Chondrocyte (in vitro differentiated cells): ENCODE data around the gene EVI5. TPM values are rescaled to one million over a fixed set of nuclear protein-coding genes. Genes with fewer than 3 reads are reported as not detected.

Experiments
- DNase-seq: peaks from one replicate; pipeline ENCODE4 v3.0.0; 2021; ENCODE audit warnings: mixed read lengths, low spot score
- H3K27ac Mint-ChIP-seq: one replicate; pipeline ENCODE4 v1.8.0; 2021; ENCODE audit warnings: mild to moderate bottlenecking, moderate library complexity, mixed read lengths; ENCODE audit not compliant: unreplicated experiment
- H3K27me3 Mint-ChIP-seq: 2 replicates; pipeline ENCODE4 v1.8.0; 2021; ENCODE audit warnings: low read depth, mixed read lengths
- H3K36me3 Mint-ChIP-seq: 2 replicates; pipeline ENCODE4 v1.8.0; 2021; ENCODE audit warnings: low read depth, mixed read lengths
- H3K4me1 Mint-ChIP-seq: 2 replicates; pipeline ENCODE4 v1.8.0; 2021; ENCODE audit warnings: low read depth, mild to moderate bottlenecking, mixed read lengths
- H3K4me3 Mint-ChIP-seq: one replicate; pipeline ENCODE4 v1.8.0; 2021; ENCODE audit warnings: mild to moderate bottlenecking, moderate library complexity, mixed read lengths; ENCODE audit not compliant: unreplicated experiment
- H3K9me3 Mint-ChIP-seq: 2 replicates; pipeline ENCODE4 v1.8.0; 2021; ENCODE audit warnings: low read depth, mixed read lengths
- CTCF ChIP-seq: fragments of 200-600 bp; sonication (generic); IDR thresholded peaks from 2 replicates; pipeline ENCODE4 v1.5.0; 2021; ENCODE audit warnings: antibody characterized with exemption, mild to moderate bottlenecking, moderate library complexity
- total RNA-seq: library from RNA; stranded (reverse); gene quantifications from 3 replicates; pipeline ENCODE4 v1.2.1, GENCODE V29; 2021

Gene EVI5
- total RNA-seq, 1 donor from 2014 or later = 66.8 TPM

GRCh38 chr1:92500552-92500951 is 284.4 kb downstream of the EVI5 start:
- no peak for TF ChIP-seq CTCF
- H3K9me3 Mint-ChIP-seq = no peaks in the 10 kb centered on the region
- peaks cover 16% of the 10 kb centered on the region for H3K4me1 Mint-ChIP-seq
- peaks cover 2% of the 10 kb centered on the region for H3K36me3 Mint-ChIP-seq
- DNase-seq = no peak
- no peak overlapping the region for H3K27ac Mint-ChIP-seq
- H3K4me3 Mint-ChIP-seq = no peak overlapping the region
- no peaks in the 10 kb centered on the region for H3K27me3 Mint-ChIP-seq

- no peak overlapping the region for H3K27ac Mint-ChIP-seq
- H3K36me3 Mint-ChIP-seq = peaks cover 2% of the 10 kb centered on the region
- H3K4me1 Mint-ChIP-seq = no peaks in the 10 kb centered on the region
- no peak for DNase-seq
- no peak overlapping the region for H3K4me3 Mint-ChIP-seq
- no peak for TF ChIP-seq CTCF
- H3K27me3 Mint-ChIP-seq = peaks cover 14% of the 10 kb centered on the region
- H3K9me3 Mint-ChIP-seq = no peaks in the 10 kb centered on the region
These were observed 289.4 kb downstream of the EVI5 start for GRCh38 chr1:92495392-92496063.

GRCh38 chr1:92494485-92495141 is 290.3 kb downstream of the EVI5 start:
- H3K27me3 Mint-ChIP-seq = peaks cover 15% of the 10 kb centered on the region
- H3K4me1 Mint-ChIP-seq = no peaks in the 10 kb centered on the region

GRCh38 chr1:92493139-92493538 is 291.8 kb downstream of the EVI5 start:
- no peak overlapping the region for H3K27ac Mint-ChIP-seq
- no peaks in the 10 kb centered on the region for H3K9me3 Mint-ChIP-seq
- no peak for DNase-seq
- H3K27me3 Mint-ChIP-seq = peaks cover 29% of the 10 kb centered on the region
- TF ChIP-seq CTCF = no peak
- no peak overlapping the region for H3K4me3 Mint-ChIP-seq
- H3K36me3 Mint-ChIP-seq = peaks cover 3% of the 10 kb centered on the region
- no peaks in the 10 kb centered on the region for H3K4me1 Mint-ChIP-seq

More at GRCh38 chr1:92494485-92495141, 290.3 kb downstream of the EVI5 start:
- DNase-seq = no peak
- no peak overlapping the region for H3K4me3 Mint-ChIP-seq
- TF ChIP-seq CTCF = no peak
- no peaks in the 10 kb centered on the region for H3K9me3 Mint-ChIP-seq
- peaks cover 2% of the 10 kb centered on the region for H3K36me3 Mint-ChIP-seq
- H3K27ac Mint-ChIP-seq = no peak overlapping the region

DNA sequence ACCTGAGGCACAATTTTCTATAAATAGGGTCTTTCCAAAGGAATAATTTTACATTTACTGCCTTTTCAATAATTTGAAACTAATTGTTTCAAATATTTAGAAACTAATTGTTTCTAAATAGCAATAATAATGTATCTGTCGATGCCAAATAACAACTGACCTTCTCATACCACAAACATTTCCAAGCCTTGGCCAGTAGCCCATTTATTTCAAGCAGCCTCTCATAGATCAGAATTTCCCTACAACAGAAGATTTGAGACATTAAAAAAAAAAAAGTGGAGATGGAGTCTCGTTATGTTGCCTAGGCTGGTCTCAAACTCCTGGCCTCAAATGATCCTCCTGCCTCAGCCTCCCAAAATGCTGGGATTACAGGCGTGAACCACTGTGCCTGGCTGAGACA is 296.1 kb downstream of the EVI5 start:
- TF ChIP-seq CTCF = no peak
- peaks cover 5% of the 10 kb centered on the region for H3K36me3 Mint-ChIP-seq
- H3K27me3 Mint-ChIP-seq = peaks cover 52% of the 10 kb centered on the region
- H3K27ac Mint-ChIP-seq = no peak overlapping the region
- peaks cover 18% of the 10 kb centered on the region for H3K4me1 Mint-ChIP-seq
- H3K9me3 Mint-ChIP-seq = no peaks in the 10 kb centered on the region
- DNase-seq = no peak
- H3K4me3 Mint-ChIP-seq = no peak overlapping the region
